GM19468 (cell line): ENCODE measurements around the gene MORN4.
"Not testable (repeated sequence)": the region's sequence is repeated elsewhere in the genome, so short reads cannot be mapped to it uniquely, and the experiment has no call there.

ENCODE experiments used
- ATAC-seq: cut with Tn5 transposase; IDR thresholded peaks from one replicate; pipeline ENCODE4 v1.9.1; 2021; ENCODE audit warnings: mild to moderate bottlenecking, moderate library complexity, moderate number of reproducible peaks; ENCODE audit not compliant: unreplicated experiment; ENCODE audit errors: extremely low read depth

MORN4 gene

DNA sequence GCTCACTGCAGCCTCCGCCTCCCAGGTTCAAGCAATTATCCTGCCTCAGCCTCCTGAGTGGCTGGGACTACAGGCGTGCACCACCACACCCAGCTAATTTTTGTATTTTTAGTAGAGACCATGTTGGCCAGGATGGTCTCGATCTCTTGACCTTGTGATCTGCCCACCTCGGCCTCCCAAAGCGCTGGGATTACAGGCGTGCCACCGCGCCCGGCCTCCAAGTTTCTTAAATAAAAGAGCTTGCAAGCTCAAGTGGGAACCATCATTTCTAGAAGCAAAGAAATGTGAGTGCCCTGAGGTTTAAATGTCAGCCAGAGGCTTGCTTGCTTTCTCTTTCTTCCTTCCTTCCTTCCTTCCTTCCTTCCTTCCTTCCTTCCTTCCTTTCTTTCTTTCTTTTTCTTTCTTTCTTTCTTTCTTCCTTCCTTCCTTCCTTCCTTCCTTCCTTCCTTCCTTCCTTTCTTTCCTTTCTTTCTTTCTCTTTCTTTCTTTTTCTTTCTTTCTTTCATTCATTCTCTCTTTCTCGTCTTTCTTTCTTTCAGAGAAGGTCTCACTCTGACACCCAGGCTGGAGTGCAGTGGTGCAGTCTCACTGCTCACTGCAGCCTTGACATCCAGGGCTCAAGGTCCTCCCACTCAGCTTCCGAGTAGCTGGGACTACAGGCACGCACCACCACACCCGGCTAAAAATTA, 9.3 kb upstream of the MORN4 start:
- ATAC-seq: not testable (repeated sequence)

DNA sequence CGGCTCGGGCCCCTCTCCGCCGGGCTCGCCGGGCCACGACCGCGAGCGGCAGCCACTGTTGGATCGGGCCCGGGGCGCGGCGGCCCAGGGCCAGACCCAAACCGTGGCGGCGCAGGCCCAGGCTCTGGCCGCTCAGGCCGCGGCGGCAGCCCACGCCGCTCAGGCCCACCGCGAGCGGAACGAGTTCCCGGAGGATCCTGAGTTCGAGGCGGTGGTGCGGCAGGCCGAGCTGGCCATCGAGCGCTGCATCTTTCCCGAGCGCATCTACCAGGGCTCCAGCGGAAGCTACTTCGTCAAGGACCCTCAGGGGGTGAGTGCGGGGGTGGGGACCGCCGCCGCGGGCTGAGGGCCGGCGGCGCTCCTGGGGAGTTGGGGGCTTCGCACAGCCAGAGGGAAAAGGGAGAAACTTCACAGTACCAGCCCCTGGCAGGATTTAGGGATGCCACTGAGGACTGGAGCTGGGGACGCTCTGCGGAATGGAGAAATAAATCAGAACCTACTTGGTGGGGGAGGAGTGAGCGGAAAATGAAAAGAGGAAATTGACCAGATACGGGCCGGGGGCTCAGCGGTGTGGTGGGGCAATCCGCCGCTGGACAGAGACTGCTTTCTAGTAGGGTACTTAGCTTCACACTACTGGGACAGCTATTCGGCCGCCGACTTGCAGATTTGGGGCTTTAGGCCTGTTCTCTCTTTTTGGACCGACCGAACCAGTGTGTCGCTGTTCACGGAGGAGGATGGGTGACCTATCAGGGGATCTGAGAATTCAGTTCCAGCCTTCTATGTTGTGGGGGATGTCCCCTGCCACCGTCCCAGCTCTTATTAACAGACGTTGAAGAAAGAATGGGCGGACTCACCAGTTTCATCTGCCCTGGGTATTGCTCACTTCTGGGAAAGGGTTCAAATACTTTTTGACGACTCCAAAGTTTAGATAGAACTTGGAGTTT, 7.8 kb upstream of the MORN4 start:
- no peak for ATAC-seq

DNA sequence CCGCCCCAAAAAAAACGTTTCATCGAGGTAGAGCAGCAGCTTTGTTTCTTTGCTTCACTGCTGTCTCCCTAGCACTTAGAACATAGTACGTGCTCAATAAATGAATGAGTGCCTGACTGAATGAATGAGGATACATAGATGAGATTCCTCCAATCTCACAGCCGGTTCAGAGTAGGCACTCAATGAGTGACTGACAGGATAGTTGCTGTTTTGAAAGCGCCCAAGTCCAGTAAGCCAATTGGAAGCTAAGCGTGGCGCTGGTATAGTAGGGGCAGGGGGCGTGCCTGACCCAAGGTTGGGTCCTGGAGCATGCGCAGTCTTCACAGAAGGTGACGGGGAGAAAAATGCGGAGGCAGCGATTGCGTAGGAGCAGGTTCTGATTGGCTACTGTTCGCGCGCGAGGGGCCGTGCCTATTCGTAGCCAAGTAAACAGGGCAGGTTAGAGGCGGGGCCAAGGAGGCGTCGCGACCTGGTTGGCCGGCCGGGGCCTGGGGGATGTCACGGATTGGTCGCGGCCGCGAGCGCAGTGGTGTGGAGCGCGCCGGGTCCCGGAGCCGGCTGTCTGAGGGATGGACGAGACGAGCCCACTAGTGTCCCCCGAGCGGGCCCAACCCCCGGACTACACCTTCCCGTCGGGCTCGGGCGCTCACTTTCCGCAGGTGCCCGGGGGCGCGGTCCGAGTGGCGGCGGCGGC, 7.0 kb upstream of the MORN4 start, which contains the start of gene PI4K2A:
Gene PI4K2A, plus strand, starts transcription at position 498 of the 694 bp plus-strand sequence. Its CDS starts 72 bp downstream, at position 570.
- peak; percentile 95 for ATAC-seq

DNA sequence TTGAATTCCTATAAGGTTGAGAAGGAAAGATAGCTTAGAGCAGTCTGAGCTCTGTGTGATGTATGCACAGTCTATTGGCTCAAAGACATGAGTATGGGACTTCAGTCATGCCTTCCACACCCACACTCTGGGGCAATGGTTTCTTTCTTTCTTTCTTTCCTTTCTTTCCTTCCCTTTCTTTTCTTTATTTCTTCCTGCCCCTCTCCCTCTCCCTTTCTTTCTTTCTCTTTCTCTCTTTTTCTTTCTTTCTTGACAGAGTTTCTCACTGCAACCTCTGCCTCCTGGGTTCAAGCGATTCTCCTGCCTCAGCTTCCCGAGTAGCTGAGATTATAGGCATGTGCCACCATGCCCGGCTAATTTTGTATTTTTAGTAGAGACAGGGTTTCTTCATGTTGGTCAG, 5.8 kb upstream of the MORN4 start:
- ATAC-seq: not testable (repeated sequence)

DNA sequence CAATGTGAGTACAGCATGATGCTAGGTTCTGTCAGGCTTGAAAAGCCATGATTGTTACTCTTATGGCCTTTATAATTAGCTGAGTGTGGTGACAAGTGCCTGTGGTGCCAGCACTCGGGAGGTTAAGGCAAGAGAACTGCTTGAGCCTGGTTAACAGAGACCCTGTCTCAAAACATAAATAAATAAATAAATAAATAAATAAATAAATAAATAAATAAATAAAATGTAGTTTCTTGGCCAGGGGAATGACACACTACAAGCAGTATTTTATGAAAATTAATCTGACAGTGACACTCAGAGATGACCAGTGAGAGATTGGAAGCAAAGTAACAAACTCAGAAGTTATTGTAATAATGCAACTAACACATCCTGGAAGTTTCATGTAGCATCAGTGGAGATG, 2.3 kb upstream of the MORN4 start:
- ATAC-seq: no peak

DNA sequence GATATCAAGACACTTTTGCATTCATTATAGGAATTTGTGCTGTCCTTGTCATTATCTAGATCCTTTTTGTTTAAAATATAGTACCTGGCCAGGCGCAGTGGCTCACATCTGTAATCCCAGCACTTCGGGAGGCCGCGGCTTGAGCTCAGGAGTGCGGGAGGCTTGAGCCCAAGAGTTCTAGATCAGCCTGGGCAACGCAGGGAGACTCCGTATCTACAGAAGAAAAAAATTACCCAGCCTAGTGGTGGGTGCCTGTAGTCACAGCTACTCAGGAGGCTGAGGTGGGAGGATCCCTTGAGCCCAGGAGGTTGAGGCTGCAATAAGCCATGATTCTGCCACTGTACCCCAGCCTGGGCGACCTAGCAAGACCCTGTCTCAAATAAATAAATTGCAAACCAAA, 621 bp upstream of the MORN4 start:
- no peak for ATAC-seq

GRCh38 chr10:97631098-97631497, 2.2 kb downstream of the MORN4 start:
- no peak for ATAC-seq

- no peak for ATAC-seq
These were observed 4.0 kb downstream of the MORN4 start for GRCh38 chr10:97629289-97629688.

- ATAC-seq: no peak
These were observed 5.1 kb downstream of the MORN4 start for GRCh38 chr10:97628228-97628627.

DNA sequence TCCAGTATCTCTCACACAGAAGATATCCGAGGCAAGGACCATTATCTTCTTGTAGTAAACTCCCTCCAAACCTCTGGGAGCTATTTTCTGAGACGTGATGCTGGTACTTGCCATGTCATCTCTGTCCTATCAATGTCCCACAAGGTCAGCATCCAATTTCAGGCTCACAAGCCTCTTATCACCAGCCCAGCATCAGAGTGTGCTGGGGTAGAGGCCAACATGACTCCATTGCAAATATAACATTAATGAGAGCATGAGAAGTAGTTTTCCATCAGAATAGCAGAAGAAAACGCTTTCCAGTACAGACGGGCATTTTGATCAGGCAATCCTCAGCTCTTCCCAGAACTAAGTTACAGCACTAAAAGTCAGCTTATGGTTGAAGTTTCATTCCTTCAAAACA, 5.6 kb downstream of the MORN4 start:
- no peak for ATAC-seq

DNA sequence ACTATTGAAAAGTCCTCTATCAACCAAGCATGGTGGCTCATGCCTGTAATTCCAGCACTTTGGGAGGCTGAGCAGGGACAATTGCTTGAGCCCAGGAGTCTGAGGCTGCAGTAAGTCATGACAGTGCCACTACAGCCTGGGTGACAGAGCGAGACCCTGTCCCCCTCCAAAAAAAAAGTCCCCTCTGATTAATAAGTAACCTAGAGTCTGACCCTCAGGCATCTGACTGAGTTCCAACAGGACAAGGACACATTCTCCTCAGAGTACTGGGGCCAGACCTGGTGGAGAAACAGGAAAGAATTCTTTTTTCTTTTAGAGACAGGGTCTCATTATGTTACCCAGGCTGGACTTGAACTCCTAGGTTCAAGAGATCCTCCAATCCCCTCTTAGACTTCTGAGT, 10.0 kb downstream of the MORN4 start:
- ATAC-seq: no peak

GRCh38 chr10:97618733-97619132, 14.6 kb downstream of the MORN4 start:
- no peak for ATAC-seq

DNA sequence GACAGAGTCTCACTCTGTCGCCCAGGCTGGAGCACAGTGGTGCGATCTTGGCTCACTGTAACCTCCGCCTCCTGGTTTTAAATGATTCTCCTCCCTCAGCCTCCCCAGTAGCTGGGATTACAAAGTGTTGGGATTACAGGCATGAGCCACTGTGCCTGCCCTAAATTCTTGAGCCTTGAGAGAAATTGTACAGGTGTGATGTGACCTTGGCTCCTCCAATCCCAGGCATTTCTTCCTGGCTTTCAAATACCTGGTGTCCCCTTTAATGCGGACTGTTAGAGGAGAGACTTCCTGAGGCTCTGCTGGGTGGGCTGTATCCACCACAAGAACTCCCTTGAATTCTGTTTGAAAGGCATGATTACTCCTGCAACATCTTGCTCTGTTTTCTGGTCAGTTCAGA, 15.0 kb downstream of the MORN4 start:
- no peak for ATAC-seq

GRCh38 chr10:97612386-97612785, 20.9 kb downstream of the MORN4 start:
- no peak for ATAC-seq

- ATAC-seq: no peak
These were observed 21.8 kb downstream of the MORN4 start for GRCh38 chr10:97611473-97611872.

DNA sequence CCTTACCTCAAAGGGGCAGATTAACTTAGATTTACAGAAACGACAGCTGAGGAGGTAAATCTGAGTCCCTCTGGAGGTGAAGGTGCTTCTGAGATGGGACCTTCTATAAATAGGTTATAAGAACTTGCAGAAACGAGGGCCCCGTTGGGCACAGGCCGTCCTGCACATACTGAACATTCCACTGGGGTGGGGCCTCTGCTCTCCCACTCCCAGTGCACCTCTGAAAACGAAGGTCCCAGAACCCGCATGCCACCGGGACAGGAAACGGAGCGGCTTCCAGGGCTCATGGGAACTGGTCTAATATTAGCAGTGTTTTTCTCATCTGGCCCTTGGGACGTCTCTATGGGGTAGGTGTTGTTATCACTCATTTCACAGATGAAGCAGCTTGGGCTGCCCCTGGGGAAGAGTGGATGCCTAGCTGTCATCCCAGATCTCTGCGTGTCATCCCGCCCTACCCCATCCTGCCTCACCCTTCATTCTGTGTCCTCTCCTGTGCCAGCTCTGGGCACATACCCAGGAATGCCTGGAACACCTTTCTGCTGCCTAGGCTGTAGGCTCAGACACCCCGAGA, 24.2 kb downstream of the MORN4 start:
- ATAC-seq: no peak

DNA sequence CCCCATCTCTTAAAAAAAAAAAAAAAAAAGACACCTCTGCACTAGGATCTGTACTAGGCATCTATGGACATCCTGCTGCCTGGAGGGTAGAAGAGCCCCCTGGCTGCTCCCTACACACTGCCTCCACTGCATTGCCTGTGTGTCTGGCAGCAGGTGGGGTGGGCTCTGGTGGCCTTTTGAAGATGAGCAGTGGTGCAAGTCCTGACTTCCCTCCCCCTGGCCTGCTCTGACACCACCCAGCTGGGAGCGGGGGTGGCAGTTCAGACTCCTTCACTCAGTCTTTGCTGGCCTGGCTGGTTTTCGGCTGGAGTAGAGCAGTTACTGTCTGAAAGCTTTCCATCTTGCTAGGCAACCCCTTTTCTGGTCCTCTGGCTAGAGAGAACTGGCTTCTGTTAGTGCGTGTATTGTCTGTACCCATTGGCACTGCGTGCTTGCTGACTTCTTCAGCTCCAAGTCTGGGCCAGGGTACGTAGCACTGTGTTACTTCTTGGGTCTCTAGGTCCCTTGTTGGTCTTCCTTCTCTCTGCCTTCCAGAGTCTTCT, 26.1 kb downstream of the MORN4 start:
- no peak for ATAC-seq

DNA sequence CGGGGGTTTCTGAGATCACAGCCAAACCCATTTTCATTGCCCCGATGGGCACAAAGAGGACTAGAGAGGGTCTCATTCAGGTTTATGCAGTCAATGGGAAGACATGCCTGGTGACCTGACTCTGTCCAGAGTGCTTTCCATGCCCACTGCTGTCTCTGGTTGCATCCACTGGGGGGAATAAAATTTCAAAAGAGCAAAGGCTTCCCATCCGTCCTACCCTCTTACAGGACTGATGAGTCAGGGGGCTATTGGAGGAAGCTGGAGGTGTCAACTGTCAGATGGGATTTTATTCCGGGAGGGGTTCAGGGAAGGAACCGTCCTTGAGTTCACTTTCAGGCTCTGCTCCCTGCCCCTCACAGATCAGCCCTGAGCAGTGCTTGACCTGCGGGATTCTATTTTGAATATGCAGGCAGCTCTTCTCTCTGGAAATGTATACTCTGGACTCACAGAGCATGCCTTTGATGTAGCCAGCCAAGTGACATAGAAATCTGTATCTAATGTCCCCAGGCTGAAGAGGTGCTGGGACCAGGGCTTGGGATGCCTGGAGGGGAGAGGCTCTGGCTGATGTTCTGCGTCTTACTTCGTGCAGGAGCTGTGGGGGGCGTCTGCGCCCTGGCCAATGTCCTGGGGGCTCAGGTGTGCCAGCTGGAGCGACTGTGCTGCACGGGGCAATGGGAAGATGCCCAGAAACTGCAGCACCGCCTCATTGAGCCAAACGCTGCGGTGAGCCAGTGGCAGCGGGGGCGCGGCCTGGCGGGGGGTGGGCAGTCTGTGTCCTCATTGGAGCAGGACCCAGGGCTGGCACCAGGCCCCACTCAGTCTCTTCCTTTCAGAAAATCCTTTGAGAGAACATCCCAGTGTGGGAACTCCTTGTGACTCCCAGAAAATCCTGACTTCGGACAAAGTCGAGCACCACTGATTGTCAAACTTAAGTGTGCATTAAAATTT, 31.8 kb downstream of the MORN4 start:
- no peak for ATAC-seq

- no peak for ATAC-seq
These were observed 32.7 kb downstream of the MORN4 start for GRCh38 chr10:97600616-97601015.
